Chondrocyte (in vitro differentiated cells): ENCODE results near the gene SDC3. TPM values are rescaled to one million over a fixed set of nuclear protein-coding genes. Genes with fewer than 3 reads are reported as not detected.

Experiments
- DNase-seq: peaks from one replicate; pipeline ENCODE4 v3.0.0; 2021; ENCODE audit warnings: mixed read lengths, low spot score
- H3K27ac Mint-ChIP-seq: one replicate; pipeline ENCODE4 v1.8.0; 2021; ENCODE audit warnings: mild to moderate bottlenecking, moderate library complexity, mixed read lengths; ENCODE audit not compliant: unreplicated experiment
- H3K27me3 Mint-ChIP-seq: 2 replicates; pipeline ENCODE4 v1.8.0; 2021; ENCODE audit warnings: low read depth, mixed read lengths
- H3K36me3 Mint-ChIP-seq: 2 replicates; pipeline ENCODE4 v1.8.0; 2021; ENCODE audit warnings: low read depth, mixed read lengths
- H3K4me1 Mint-ChIP-seq: 2 replicates; pipeline ENCODE4 v1.8.0; 2021; ENCODE audit warnings: low read depth, mild to moderate bottlenecking, mixed read lengths
- H3K4me3 Mint-ChIP-seq: one replicate; pipeline ENCODE4 v1.8.0; 2021; ENCODE audit warnings: mild to moderate bottlenecking, moderate library complexity, mixed read lengths; ENCODE audit not compliant: unreplicated experiment
- H3K9me3 Mint-ChIP-seq: 2 replicates; pipeline ENCODE4 v1.8.0; 2021; ENCODE audit warnings: low read depth, mixed read lengths
- CTCF ChIP-seq: fragments of 200-600 bp; sonication (generic); IDR thresholded peaks from 2 replicates; pipeline ENCODE4 v1.5.0; 2021; ENCODE audit warnings: antibody characterized with exemption, mild to moderate bottlenecking, moderate library complexity
- total RNA-seq: library from RNA; stranded (reverse); gene quantifications from 3 replicates; pipeline ENCODE4 v1.2.1, GENCODE V29; 2021

The SDC3 gene
- total RNA-seq, 1 donor from 2014 or later = 46.8 TPM

- Mint-ChIP-seq H3K27me3 (peaks cover 4% of the 10 kb centered on the region), H3K27ac (no peak overlapping the region), H3K4me1 (peaks cover 42% of the 10 kb centered on the region), H3K9me3 (no peaks in the 10 kb centered on the region), H3K4me3 (no peak overlapping the region), H3K36me3 (no peaks in the 10 kb centered on the region)
- TF ChIP-seq CTCF = no peak
- DNase-seq = peak; percentile 30
These were observed 52.8 kb downstream of the SDC3 start for GRCh38 chr1:30855686-30856259.

- H3K36me3 Mint-ChIP-seq = no peaks in the 10 kb centered on the region
- peaks cover 22% of the 10 kb centered on the region for H3K27me3 Mint-ChIP-seq
- H3K4me3 Mint-ChIP-seq = no peak overlapping the region
- peaks cover 26% of the 10 kb centered on the region for H3K4me1 Mint-ChIP-seq
- DNase-seq = no peak
- no peak overlapping the region for H3K27ac Mint-ChIP-seq
- TF ChIP-seq CTCF = no peak
- H3K9me3 Mint-ChIP-seq = no peaks in the 10 kb centered on the region
These were observed 55.2 kb downstream of the SDC3 start for GRCh38 chr1:30853350-30853749.

- peaks cover 16% of the 10 kb centered on the region for H3K4me1 Mint-ChIP-seq
- no peak overlapping the region for H3K27ac Mint-ChIP-seq
- no peak for DNase-seq
These were observed 56.5 kb downstream of the SDC3 start for GRCh38 chr1:30852026-30852425.

GRCh38 chr1:30851286-30851685, 57.3 kb downstream of the SDC3 start:
- no peak for TF ChIP-seq CTCF

More at GRCh38 chr1:30852026-30852425, 56.5 kb downstream of the SDC3 start:
- Mint-ChIP-seq H3K4me3 (no peak overlapping the region), H3K36me3 (no peaks in the 10 kb centered on the region), H3K9me3 (no peaks in the 10 kb centered on the region), H3K27me3 (peaks cover 24% of the 10 kb centered on the region)
- no peak for TF ChIP-seq CTCF

GRCh38 chr1:30850607-30851006, 58.0 kb downstream of the SDC3 start:
- Mint-ChIP-seq H3K4me3 (no peak overlapping the region), H3K36me3 (no peaks in the 10 kb centered on the region), H3K4me1 (peaks cover 8% of the 10 kb centered on the region), H3K27ac (no peak overlapping the region), H3K9me3 (no peaks in the 10 kb centered on the region), H3K27me3 (peaks cover 28% of the 10 kb centered on the region)
- no peak for DNase-seq
- no peak for TF ChIP-seq CTCF

More at GRCh38 chr1:30851286-30851685, 57.3 kb downstream of the SDC3 start:
- no peak for DNase-seq
- Mint-ChIP-seq H3K27me3 (peaks cover 24% of the 10 kb centered on the region), H3K9me3 (no peaks in the 10 kb centered on the region), H3K27ac (no peak overlapping the region), H3K4me3 (no peak overlapping the region), H3K4me1 (peaks cover 10% of the 10 kb centered on the region), H3K36me3 (no peaks in the 10 kb centered on the region)
